Measurements from ENCODE around the gene ZNF774. TPM values are rescaled to one million over a fixed set of nuclear protein-coding genes. Genes with fewer than 3 reads are reported as not detected.

ZNF774 gene
- total and polyA plus RNA-seq, 2 of the 13 experiments (the other 11 are each of a cell fraction or from before 2014, with no cell fraction given): 0.59 to 1.4 TPM

GRCh38 chr15:90320062-90320884 is 31.8 kb upstream of the ZNF774 start (continued):
- TF ChIP-seq DRAP1 (CRISPR knock-in tag; IDR thresholded peaks at IDR 0.05) (peak; percentile 52; the same call in 1 of the 2 replicates), FOXO4 (CRISPR knock-in tag; conservative IDR thresholded peaks at IDR 0.05) (no peak), REL (CRISPR knock-in tag; conservative IDR thresholded peaks at IDR 0.05) (no peak), ZC3H4 (CRISPR knock-in tag; IDR thresholded peaks at IDR 0.05; ENCODE audit: borderline replicate concordance) (no peak), IRF2 (CRISPR knock-in tag; IDR thresholded peaks at IDR 0.05) (peak; percentile 56), SNAI1 (CRISPR knock-in tag; IDR thresholded peaks at IDR 0.05; ENCODE audit: borderline replicate concordance) (no peak), HMG20A (CRISPR knock-in tag; IDR thresholded peaks at IDR 0.05; ENCODE audit: borderline replicate concordance) (peak; percentile 17; the same call in 1 of the 2 replicates), YEATS4 (CRISPR knock-in tag; IDR thresholded peaks at IDR 0.05; ENCODE audit: borderline replicate concordance) (no peak), THAP11 (CRISPR knock-in tag; IDR thresholded peaks at IDR 0.05) (peak; percentile 62), GABPB1 (CRISPR knock-in tag; IDR thresholded peaks at IDR 0.05) (peak; percentile 19; the same call in 1 of the 2 replicates), ZSCAN9 (CRISPR knock-in tag; IDR thresholded peaks at IDR 0.05; ENCODE audit: borderline replicate concordance) (0 out of 2 replicates have a peak, but pooled peaks have one; percentile 56), RAD21 (CRISPR knock-in tag; IDR thresholded peaks at IDR 0.05) (peak; percentile 94), FOXJ3 (CRISPR knock-in tag; IDR thresholded peaks at IDR 0.05; ENCODE audit: borderline replicate concordance) (0 out of 2 replicates have a peak, but pooled peaks have one; percentile 19), TEAD3 (CRISPR knock-in tag; optimal IDR thresholded peaks at IDR 0.05; ENCODE audit: borderline replicate concordance) (peak; percentile 77), ZNF205 (CRISPR knock-in tag; IDR thresholded peaks at IDR 0.05) (peak; percentile 56; the same call in 1 of the 2 replicates), KMT2A (CRISPR knock-in tag; IDR thresholded peaks at IDR 0.05) (no peak), PATZ1 (CRISPR knock-in tag; IDR thresholded peaks at IDR 0.05) (0 out of 2 replicates have a peak, but pooled peaks have one; percentile 38), ZNF687 (CRISPR knock-in tag; IDR thresholded peaks at IDR 0.05) (peak; percentile 36; the same call in 1 of the 2 replicates), ZFP91 (CRISPR knock-in tag; IDR thresholded peaks at IDR 0.05; ENCODE audit: borderline replicate concordance) (peak; percentile 27; the same call in 1 of the 2 replicates)
